HL-60 (cell line): ENCODE results near the gene RAB40B.

Experiments used
- DNase-seq, 2 experiments: peaks; one replicate each; pipeline ENCODE4 v3.0.0-alpha.2; 2010 to 2020; ENCODE audit warnings: low read depth in 1 of 2, low spot score in 1 of 2
- H3K27ac ChIP-seq: fragments of 250-450 bp; sonication (Bioruptor Pico); replicated peaks from 2 replicates; pipeline ENCODE4 v1.5.1; 2020; ENCODE audit warnings: mild to moderate bottlenecking, moderate library complexity
- H3K27me3 ChIP-seq: fragments of 250-450 bp; sonication (Bioruptor Pico); 2 replicates; pipeline ENCODE4 v1.5.1; 2021; ENCODE audit warnings: mild to moderate bottlenecking, moderate library complexity; ENCODE audit not compliant: insufficient read depth, poor library complexity, severe bottlenecking
- H3K4me3 ChIP-seq: replicated peaks from 2 replicates; pipeline ENCODE4 v1.5.1; 2011; ENCODE audit warnings: mild to moderate bottlenecking, control low read depth, low read length; ENCODE audit not compliant: insufficient read depth
- GABPA ChIP-seq: IDR thresholded peaks from 2 replicates; pipeline ENCODE4 v1.6.1; 2012; ENCODE audit warnings: low read depth
- POLR2AphosphoS5 ChIP-seq: IDR thresholded peaks from 2 replicates; pipeline ENCODE4 v1.6.1; 2012; ENCODE audit warnings: low read depth
- REST ChIP-seq: IDR thresholded peaks from 2 replicates; pipeline ENCODE4 v1.6.1; 2012; ENCODE audit warnings: low read depth; ENCODE audit not compliant: insufficient replicate concordance
- SPI1 ChIP-seq: IDR thresholded peaks from 2 replicates; pipeline ENCODE4 v1.6.1; 2012; ENCODE audit warnings: low read depth, mild to moderate bottlenecking, borderline replicate concordance
- TF ChIP-seq, protein P1 (sequence below): IDR thresholded peaks from one replicate; pipeline ENCODE4 v1.5.1; 2011; ENCODE audit warnings: low read length, control low read depth, inconsistent platforms; ENCODE audit not compliant: insufficient read depth

The RAB40B gene

DNA sequence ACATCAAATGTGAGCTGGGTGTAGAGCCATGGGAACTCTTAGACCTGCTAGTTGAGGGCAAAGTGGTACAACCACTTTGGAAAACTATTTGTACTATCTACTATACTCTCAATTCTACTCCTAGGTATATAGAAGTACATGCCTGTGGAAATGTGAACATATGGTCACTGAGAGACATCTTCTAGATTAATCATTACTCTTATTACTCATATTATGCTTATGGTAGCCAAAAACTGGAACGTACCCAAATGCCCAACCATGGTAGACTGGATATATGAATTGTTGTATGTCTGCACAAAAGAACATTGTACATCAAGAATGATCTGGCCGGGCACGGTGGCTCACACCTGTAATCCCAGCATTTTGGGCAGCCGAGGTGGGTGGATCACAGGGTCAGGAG lies 53.0 kb downstream of the RAB40B start:
- Histone ChIP-seq H3K27ac (no peak overlapping the region), H3K27me3 (no peaks in the 10 kb centered on the region), H3K4me3 (no peak overlapping the region)
- TF ChIP-seq GABPA (no peak), POLR2AphosphoS5 (no peak), REST (no peak), SPI1 (no peak)
- TF ChIP-seq, protein P1, sequence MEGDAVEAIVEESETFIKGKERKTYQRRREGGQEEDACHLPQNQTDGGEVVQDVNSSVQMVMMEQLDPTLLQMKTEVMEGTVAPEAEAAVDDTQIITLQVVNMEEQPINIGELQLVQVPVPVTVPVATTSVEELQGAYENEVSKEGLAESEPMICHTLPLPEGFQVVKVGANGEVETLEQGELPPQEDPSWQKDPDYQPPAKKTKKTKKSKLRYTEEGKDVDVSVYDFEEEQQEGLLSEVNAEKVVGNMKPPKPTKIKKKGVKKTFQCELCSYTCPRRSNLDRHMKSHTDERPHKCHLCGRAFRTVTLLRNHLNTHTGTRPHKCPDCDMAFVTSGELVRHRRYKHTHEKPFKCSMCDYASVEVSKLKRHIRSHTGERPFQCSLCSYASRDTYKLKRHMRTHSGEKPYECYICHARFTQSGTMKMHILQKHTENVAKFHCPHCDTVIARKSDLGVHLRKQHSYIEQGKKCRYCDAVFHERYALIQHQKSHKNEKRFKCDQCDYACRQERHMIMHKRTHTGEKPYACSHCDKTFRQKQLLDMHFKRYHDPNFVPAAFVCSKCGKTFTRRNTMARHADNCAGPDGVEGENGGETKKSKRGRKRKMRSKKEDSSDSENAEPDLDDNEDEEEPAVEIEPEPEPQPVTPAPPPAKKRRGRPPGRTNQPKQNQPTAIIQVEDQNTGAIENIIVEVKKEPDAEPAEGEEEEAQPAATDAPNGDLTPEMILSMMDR, result no peak
- DNase-seq, result no peak

- DNase-seq, result no peak
- no peaks in the 10 kb centered on the region for H3K27me3 ChIP-seq
- TF ChIP-seq GABPA, result no peak
- TF ChIP-seq, protein P1, result no peak
- no peak for TF ChIP-seq REST
- no peak for TF ChIP-seq SPI1
- no peak for TF ChIP-seq POLR2AphosphoS5
- no peak overlapping the region for H3K4me3 ChIP-seq
- H3K27ac ChIP-seq, result no peak overlapping the region
Observed at GRCh38 chr17:82644148-82644547, 54.4 kb downstream of the RAB40B start.

DNA sequence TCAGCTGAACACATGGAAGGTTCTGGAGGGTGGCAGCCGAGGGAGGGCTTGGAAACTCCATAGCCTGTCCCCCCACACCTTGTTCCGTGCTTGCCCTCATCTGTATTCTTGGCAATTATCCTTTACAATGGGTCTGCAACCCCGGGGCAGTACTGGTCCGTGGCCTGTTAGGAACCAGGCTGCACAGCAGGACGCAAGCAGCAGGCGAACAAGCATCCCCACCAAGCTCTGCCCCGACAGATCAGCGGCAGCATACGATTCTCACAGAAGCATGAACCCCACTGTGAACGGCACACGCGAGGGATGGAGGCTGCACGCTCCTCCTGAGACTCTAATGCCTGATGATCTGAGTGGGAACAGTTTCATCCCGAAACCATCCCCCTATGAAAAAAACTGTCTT lies 56.5 kb downstream of the RAB40B start:
- no peak for DNase-seq
- Histone ChIP-seq H3K27ac (no peak overlapping the region), H3K27me3 (no peaks in the 10 kb centered on the region), H3K4me3 (no peak overlapping the region)
- TF ChIP-seq GABPA (no peak), POLR2AphosphoS5 (no peak), SPI1 (no peak), REST (no peak)
- TF ChIP-seq, protein P1, result no peak
